DOHH2 (cell line): Measurements from ENCODE around the gene C20orf202.

Experiments used
- EZH2phosphoT487 ChIP-seq: fragments of 200-600 bp; sonication (generic); IDR thresholded peaks from 2 replicates; pipeline ENCODE4 v1.6.1; 2017; ENCODE audit warnings: borderline replicate concordance, mild to moderate bottlenecking, antibody characterized with exemption, low read length, moderate library complexity, mixed read lengths
- TF ChIP-seq, protein P1 (sequence below): fragments of 200-600 bp; sonication (generic); IDR thresholded peaks from one replicate; pipeline ENCODE4 v1.5.1; 2014; ENCODE audit warnings: antibody characterized with exemption, mild to moderate bottlenecking, low read depth, low read length; ENCODE audit not compliant: poor library complexity, severe bottlenecking

DNA sequence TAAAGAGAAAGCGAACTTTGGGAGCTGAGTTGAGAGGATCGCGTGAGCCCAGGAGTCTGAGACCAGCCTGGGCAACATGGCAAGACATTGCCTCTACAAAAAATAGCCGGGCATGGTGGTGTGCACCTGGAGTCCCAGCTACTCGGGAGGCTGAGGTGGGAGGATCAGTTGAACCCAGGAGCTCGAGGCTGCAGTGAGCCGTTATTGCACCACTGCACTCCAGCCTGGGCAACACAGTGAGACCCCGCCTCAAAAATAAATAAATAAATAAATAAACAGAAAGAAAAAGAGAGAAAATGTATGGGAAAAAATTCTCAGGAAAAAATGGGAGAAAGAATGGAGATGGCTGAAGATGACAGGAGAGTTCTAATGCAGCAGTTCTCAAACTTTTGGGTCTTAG lies 2.5 kb downstream of the C20orf202 start:
- TF ChIP-seq EZH2phosphoT487, result no peak
- TF ChIP-seq, protein P1, sequence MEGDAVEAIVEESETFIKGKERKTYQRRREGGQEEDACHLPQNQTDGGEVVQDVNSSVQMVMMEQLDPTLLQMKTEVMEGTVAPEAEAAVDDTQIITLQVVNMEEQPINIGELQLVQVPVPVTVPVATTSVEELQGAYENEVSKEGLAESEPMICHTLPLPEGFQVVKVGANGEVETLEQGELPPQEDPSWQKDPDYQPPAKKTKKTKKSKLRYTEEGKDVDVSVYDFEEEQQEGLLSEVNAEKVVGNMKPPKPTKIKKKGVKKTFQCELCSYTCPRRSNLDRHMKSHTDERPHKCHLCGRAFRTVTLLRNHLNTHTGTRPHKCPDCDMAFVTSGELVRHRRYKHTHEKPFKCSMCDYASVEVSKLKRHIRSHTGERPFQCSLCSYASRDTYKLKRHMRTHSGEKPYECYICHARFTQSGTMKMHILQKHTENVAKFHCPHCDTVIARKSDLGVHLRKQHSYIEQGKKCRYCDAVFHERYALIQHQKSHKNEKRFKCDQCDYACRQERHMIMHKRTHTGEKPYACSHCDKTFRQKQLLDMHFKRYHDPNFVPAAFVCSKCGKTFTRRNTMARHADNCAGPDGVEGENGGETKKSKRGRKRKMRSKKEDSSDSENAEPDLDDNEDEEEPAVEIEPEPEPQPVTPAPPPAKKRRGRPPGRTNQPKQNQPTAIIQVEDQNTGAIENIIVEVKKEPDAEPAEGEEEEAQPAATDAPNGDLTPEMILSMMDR, result no peak
